ENCODE measurements around the gene ORMDL2. TPM values are rescaled to one million over a fixed set of nuclear protein-coding genes. Genes with fewer than 3 reads are reported as not detected.
"Not testable (repeated sequence)": the region's sequence is repeated elsewhere in the genome, so short reads cannot be mapped to it uniquely, and the experiment has no call there.

Gene ORMDL2
- total RNA-seq, 4 donors from 2014 or later, result 5.0 to 31.2 (median 24.2) TPM

- no peaks in the 10 kb centered on the region for H3K4me1 ChIP-seq
- H3K27me3 ChIP-seq, result no peaks in the 10 kb centered on the region
- no peak overlapping the region for H3K4me3 ChIP-seq
- TF ChIP-seq POLR2A (IDR thresholded peaks at IDR 0.05) (no peak), CTCF (IDR thresholded peaks at IDR 0.05) (no peak)
- no peaks in the 10 kb centered on the region for H3K9me3 ChIP-seq
- H3K27ac ChIP-seq, result no peak overlapping the region
- DNase-seq, result no peak
- no peaks in the 10 kb centered on the region for H3K36me3 ChIP-seq
Measured at GRCh38 chr12:55850893-55851292, 33.1 kb downstream of the ORMDL2 start.

- H3K27me3 ChIP-seq, result no peaks in the 10 kb centered on the region
Measured at GRCh38 chr12:55852740-55853139, 34.9 kb downstream of the ORMDL2 start.

GRCh38 chr12:55861396-55861795, 43.6 kb downstream of the ORMDL2 start:
- H3K27ac ChIP-seq, result no peak overlapping the region
- H3K4me1 ChIP-seq, result no peaks in the 10 kb centered on the region
- TF ChIP-seq POLR2A (IDR thresholded peaks at IDR 0.05), result no peak
- no peak for TF ChIP-seq CTCF (IDR thresholded peaks at IDR 0.05)

More at GRCh38 chr12:55852740-55853139, 34.9 kb downstream of the ORMDL2 start:
- no peak for DNase-seq
- Histone ChIP-seq H3K4me1 (no peaks in the 10 kb centered on the region), H3K4me3 (no peak overlapping the region), H3K36me3 (no peaks in the 10 kb centered on the region), H3K9me3 (no peaks in the 10 kb centered on the region), H3K27ac (no peak overlapping the region)
- TF ChIP-seq CTCF (IDR thresholded peaks at IDR 0.05) (no peak), POLR2A (IDR thresholded peaks at IDR 0.05) (no peak)

GRCh38 chr12:55861871-55862270, 44.0 kb downstream of the ORMDL2 start:
- no peak for TF ChIP-seq CTCF (IDR thresholded peaks at IDR 0.05)
- TF ChIP-seq POLR2A (IDR thresholded peaks at IDR 0.05), result no peak
- H3K4me3 ChIP-seq, result no peak overlapping the region
- H3K27me3 ChIP-seq, result no peaks in the 10 kb centered on the region
- no peak for DNase-seq
- H3K9me3 ChIP-seq, result peaks cover 0 to 5% (median 2%) of the 10 kb centered on the region in 4 donors
- H3K27ac ChIP-seq, result no peak overlapping the region
- H3K4me1 ChIP-seq, result no peaks in the 10 kb centered on the region
- no peaks in the 10 kb centered on the region for H3K36me3 ChIP-seq

More at GRCh38 chr12:55861396-55861795, 43.6 kb downstream of the ORMDL2 start:
- no peak for DNase-seq
- H3K36me3 ChIP-seq, result no peaks in the 10 kb centered on the region
- peaks cover 0 to 5% (median 2%) of the 10 kb centered on the region in 4 donors for H3K9me3 ChIP-seq
- no peaks in the 10 kb centered on the region for H3K27me3 ChIP-seq
- H3K4me3 ChIP-seq, result no peak overlapping the region

- Histone ChIP-seq H3K27ac (no peak overlapping the region), H3K4me3 (no peak overlapping the region), H3K36me3 (no peaks in the 10 kb centered on the region), H3K27me3 (no peaks in the 10 kb centered on the region), H3K4me1 (no peaks in the 10 kb centered on the region), H3K9me3 (peaks cover 0 to 5% (median 2%) of the 10 kb centered on the region in 4 donors)
- TF ChIP-seq CTCF (IDR thresholded peaks at IDR 0.05) (no peak), POLR2A (IDR thresholded peaks at IDR 0.05) (no peak)
- no peak for DNase-seq
Measured at GRCh38 chr12:55862286-55862685, 44.4 kb downstream of the ORMDL2 start.

- H3K36me3 ChIP-seq, H3K27me3 ChIP-seq, H3K9me3 ChIP-seq, DNase-seq, H3K4me1 ChIP-seq, H3K4me3 ChIP-seq, H3K27ac ChIP-seq: not testable (repeated sequence)
Measured at GRCh38 chr12:55862931-55863330, 45.1 kb downstream of the ORMDL2 start.
